HL-60 (cell line): ENCODE measurements around the gene IGF1.

Experiments used
- DNase-seq, 2 experiments: peaks; one replicate each; pipeline ENCODE4 v3.0.0-alpha.2; 2010 to 2020; ENCODE audit warnings: low read depth in 1 of 2, low spot score in 1 of 2
- H3K27ac ChIP-seq: fragments of 250-450 bp; sonication (Bioruptor Pico); replicated peaks from 2 replicates; pipeline ENCODE4 v1.5.1; 2020; ENCODE audit warnings: mild to moderate bottlenecking, moderate library complexity
- H3K27me3 ChIP-seq: fragments of 250-450 bp; sonication (Bioruptor Pico); 2 replicates; pipeline ENCODE4 v1.5.1; 2021; ENCODE audit warnings: mild to moderate bottlenecking, moderate library complexity; ENCODE audit not compliant: insufficient read depth, poor library complexity, severe bottlenecking
- H3K4me3 ChIP-seq: replicated peaks from 2 replicates; pipeline ENCODE4 v1.5.1; 2011; ENCODE audit warnings: mild to moderate bottlenecking, control low read depth, low read length; ENCODE audit not compliant: insufficient read depth
- CTCF ChIP-seq: IDR thresholded peaks from one replicate; pipeline ENCODE4 v1.5.1; 2011; ENCODE audit warnings: low read length, control low read depth, inconsistent platforms; ENCODE audit not compliant: insufficient read depth
- GABPA ChIP-seq: IDR thresholded peaks from 2 replicates; pipeline ENCODE4 v1.6.1; 2012; ENCODE audit warnings: low read depth
- POLR2AphosphoS5 ChIP-seq: IDR thresholded peaks from 2 replicates; pipeline ENCODE4 v1.6.1; 2012; ENCODE audit warnings: low read depth
- REST ChIP-seq: IDR thresholded peaks from 2 replicates; pipeline ENCODE4 v1.6.1; 2012; ENCODE audit warnings: low read depth; ENCODE audit not compliant: insufficient replicate concordance
- SPI1 ChIP-seq: IDR thresholded peaks from 2 replicates; pipeline ENCODE4 v1.6.1; 2012; ENCODE audit warnings: low read depth, mild to moderate bottlenecking, borderline replicate concordance

IGF1 gene

GRCh38 chr12:102479939-102480338, 424 bp downstream of the IGF1 start:
- H3K27ac ChIP-seq: no peak overlapping the region
- no peak for DNase-seq
- H3K4me3 ChIP-seq: no peak overlapping the region

GRCh38 chr12:102479099-102479885, 1.1 kb downstream of the IGF1 start:
- DNase-seq: no peak
- Histone ChIP-seq H3K4me3 (no peak overlapping the region), H3K27me3 (peaks cover 22% of the 10 kb centered on the region), H3K27ac (no peak overlapping the region)
- TF ChIP-seq REST (no peak), CTCF (no peak), POLR2AphosphoS5 (no peak), GABPA (no peak), SPI1 (no peak)

More at GRCh38 chr12:102479939-102480338, 424 bp downstream of the IGF1 start:
- TF ChIP-seq REST: no peak
- TF ChIP-seq CTCF: no peak
- TF ChIP-seq SPI1: no peak
- TF ChIP-seq GABPA: no peak
- TF ChIP-seq POLR2AphosphoS5: no peak
- peaks cover 22% of the 10 kb centered on the region for H3K27me3 ChIP-seq

- TF ChIP-seq REST: no peak
- no peak for TF ChIP-seq POLR2AphosphoS5
- TF ChIP-seq GABPA: no peak
- no peak for TF ChIP-seq SPI1
- TF ChIP-seq CTCF: no peak
- no peak for DNase-seq
- Histone ChIP-seq H3K4me3 (no peak overlapping the region), H3K27ac (no peak overlapping the region), H3K27me3 (peaks cover 22% of the 10 kb centered on the region)
Observed at GRCh38 chr12:102478405-102479098, 1.8 kb downstream of the IGF1 start.
